ENCODE results near the gene RALGAPA2. TPM values are rescaled to one million over a fixed set of nuclear protein-coding genes. Genes with fewer than 3 reads are reported as not detected.

Gene RALGAPA2
- total RNA-seq, 2 experiments from 2014 or later: 20.2 to 26.4 TPM

DNA sequence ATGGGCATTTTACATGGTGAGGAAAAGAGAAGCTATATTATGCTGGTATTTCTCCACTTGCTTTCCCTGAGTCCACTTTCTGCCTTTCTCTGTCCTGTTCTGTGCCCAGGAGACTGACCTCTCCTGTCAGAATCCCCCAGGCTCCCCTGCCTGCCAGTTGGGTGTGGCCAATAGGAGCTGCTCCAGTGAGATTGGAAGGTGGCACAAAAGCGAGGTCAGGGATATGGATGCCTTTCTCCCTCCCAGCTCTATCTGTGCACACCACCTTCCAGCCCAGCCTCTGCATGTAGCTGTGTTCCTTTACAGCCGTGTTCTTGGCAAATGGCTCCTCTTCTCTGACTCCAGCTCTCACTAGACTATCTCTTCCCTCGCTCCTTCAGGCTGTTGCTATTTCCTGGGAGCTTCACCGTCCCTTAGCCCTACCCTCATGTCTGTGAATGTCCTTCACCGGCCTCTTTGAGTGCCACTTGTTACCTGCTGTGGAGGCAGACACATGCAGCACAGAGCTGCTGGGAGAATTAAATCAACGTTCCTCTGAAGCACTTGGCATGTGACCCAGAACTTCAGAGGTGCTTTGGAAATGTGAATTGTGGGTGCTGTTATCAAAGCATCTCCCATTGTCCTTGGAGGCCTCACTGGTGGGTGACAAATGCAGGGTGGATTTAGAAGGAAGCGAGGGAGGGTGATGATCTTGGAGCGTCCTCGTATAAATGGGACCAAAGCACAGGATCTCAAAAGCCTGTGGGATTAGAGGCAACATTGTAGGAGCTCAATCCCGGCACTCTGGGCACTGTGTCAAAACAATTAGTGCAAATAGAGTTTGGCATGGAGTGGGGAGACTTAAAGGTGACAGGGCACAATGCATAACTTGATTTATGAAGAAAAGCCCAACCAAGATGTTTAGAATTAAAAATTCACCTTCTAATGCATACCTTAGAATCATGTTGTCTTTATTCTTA is 28.9 kb upstream of the RALGAPA2 start:
- CTCF ChIA-PET: no interaction called here
- Mint-ChIP-seq H3K4me1 (no peaks in the 10 kb centered on the region), H3K27me3 (peaks cover 12% of the 10 kb centered on the region), H3K9me3 (ENCODE audit: low read depth) (no peaks in the 10 kb centered on the region), H3K4me3 (no peak overlapping the region), H3K36me3 (ENCODE audit: low read depth) (no peaks in the 10 kb centered on the region), H3K27ac (no peak overlapping the region)
- intact Hi-C loops (cut with DNase I, micrococcal nuclease): no loop called here
- DNase-seq: no peak
- POLR2A ChIA-PET: no interaction called here
- ATAC-seq: no peak

GRCh38 chr20:20740541-20740940 is 28.1 kb upstream of the RALGAPA2 start:
- Mint-ChIP-seq H3K36me3 (ENCODE audit: low read depth) (no peaks in the 10 kb centered on the region), H3K27ac (no peak overlapping the region), H3K27me3 (peaks cover 12% of the 10 kb centered on the region), H3K4me3 (no peak overlapping the region), H3K4me1 (no peaks in the 10 kb centered on the region), H3K9me3 (ENCODE audit: low read depth) (no peaks in the 10 kb centered on the region)
- ATAC-seq: no peak
- POLR2A ChIA-PET: no interaction called here
- intact Hi-C loops (cut with DNase I, micrococcal nuclease): no loop called here
- DNase-seq: no peak
- CTCF ChIA-PET: interaction anchor here (0.6 kb wide), 1 partner anchor 69 kb away, joined by 3 read pairs; no protein-coding TSS in a partner anchor

GRCh38 chr20:20737158-20737557 is 24.7 kb upstream of the RALGAPA2 start:
- POLR2A ChIA-PET: no interaction called here

GRCh38 chr20:20736303-20736702 is 23.9 kb upstream of the RALGAPA2 start:
- H3K27me3 Mint-ChIP-seq: peaks cover 3% of the 10 kb centered on the region
- H3K36me3 Mint-ChIP-seq (ENCODE audit: low read depth): no peaks in the 10 kb centered on the region
- H3K27ac Mint-ChIP-seq: no peak overlapping the region
- ChIA-PET POLR2A (no interaction called here), CTCF (no interaction called here)
- ATAC-seq: no peak
- no peaks in the 10 kb centered on the region for H3K9me3 Mint-ChIP-seq (ENCODE audit: low read depth)
- no peak overlapping the region for H3K4me3 Mint-ChIP-seq
- H3K4me1 Mint-ChIP-seq: peaks cover 18% of the 10 kb centered on the region
- DNase-seq: no peak
- intact Hi-C loops (cut with DNase I, micrococcal nuclease): no loop called here

More at GRCh38 chr20:20737158-20737557, 24.7 kb upstream of the RALGAPA2 start:
- Mint-ChIP-seq H3K4me1 (peaks cover 18% of the 10 kb centered on the region), H3K4me3 (no peak overlapping the region), H3K27ac (no peak overlapping the region), H3K27me3 (peaks cover 3% of the 10 kb centered on the region), H3K9me3 (ENCODE audit: low read depth) (no peaks in the 10 kb centered on the region), H3K36me3 (ENCODE audit: low read depth) (no peaks in the 10 kb centered on the region)
- CTCF ChIA-PET: interaction anchor here (0.7 kb wide), 1 partner anchor 63 kb away, joined by 3 read pairs; no protein-coding TSS in a partner anchor
- DNase-seq (no peak), ATAC-seq (no peak)
- intact Hi-C loops (cut with DNase I, micrococcal nuclease): no loop called here

DNA sequence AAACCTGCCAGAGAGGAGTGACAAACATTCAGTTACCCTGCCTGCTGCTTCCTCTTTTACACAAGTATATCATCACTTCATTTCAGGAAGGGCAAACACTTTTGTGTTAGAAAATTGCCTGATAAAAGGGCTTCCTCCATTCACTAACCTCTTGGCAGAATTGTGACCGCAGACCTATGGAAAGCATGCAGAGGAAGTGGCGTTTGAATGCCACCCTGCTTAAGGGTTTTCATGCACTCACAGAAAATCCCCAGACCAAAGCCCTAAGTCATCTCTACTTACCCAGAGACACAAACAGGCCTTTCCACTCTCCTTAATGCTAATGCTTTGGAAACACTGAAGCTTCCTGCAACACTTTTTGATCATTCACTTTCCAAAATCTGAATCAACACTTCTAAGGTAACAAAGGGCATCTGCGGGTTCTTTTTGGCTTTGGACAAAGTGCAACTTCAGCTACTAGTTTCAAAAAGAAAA is 22.1 kb upstream of the RALGAPA2 start:
- H3K27me3 Mint-ChIP-seq: peaks cover 3% of the 10 kb centered on the region
- ChIA-PET CTCF (no interaction called here), POLR2A (no interaction called here)
- H3K9me3 Mint-ChIP-seq (ENCODE audit: low read depth): no peaks in the 10 kb centered on the region
- peak overlapping the region; percentile 59 for H3K27ac Mint-ChIP-seq
- H3K4me3 Mint-ChIP-seq: no peak overlapping the region
- intact Hi-C loops (cut with DNase I, micrococcal nuclease): no loop called here
- DNase-seq: peak; percentile 58
- peak; percentile 87 for ATAC-seq
- peaks cover 18% of the 10 kb centered on the region for H3K4me1 Mint-ChIP-seq
- no peaks in the 10 kb centered on the region for H3K36me3 Mint-ChIP-seq (ENCODE audit: low read depth)

DNA sequence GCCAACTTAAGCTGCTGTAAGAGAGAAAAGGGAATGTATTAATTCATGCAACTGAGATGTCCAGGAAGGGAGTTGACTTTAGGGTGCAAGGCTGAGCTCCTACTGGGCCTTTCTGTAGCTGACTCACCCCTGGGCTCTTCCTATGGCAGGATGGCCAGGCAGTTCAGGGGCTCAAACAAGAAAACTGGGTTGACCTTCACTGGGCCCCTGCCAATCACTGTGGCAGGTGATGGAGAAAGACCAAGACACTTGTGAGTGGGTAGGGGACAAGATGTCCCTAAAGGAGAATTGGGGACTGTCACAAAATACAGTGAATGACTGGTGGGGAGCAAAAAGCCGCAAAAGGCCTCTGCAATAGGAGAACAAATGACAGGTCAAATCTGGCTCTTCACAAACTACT is 21.5 kb upstream of the RALGAPA2 start:
- ChIA-PET CTCF (no interaction called here), POLR2A (no interaction called here)
- Mint-ChIP-seq H3K27me3 (peaks cover 3% of the 10 kb centered on the region), H3K4me1 (peaks cover 18% of the 10 kb centered on the region), H3K27ac (peak overlapping the region; percentile 59), H3K36me3 (ENCODE audit: low read depth) (no peaks in the 10 kb centered on the region), H3K9me3 (ENCODE audit: low read depth) (no peaks in the 10 kb centered on the region), H3K4me3 (no peak overlapping the region)
- ATAC-seq: no peak
- DNase-seq: no peak
- intact Hi-C loops (cut with DNase I, micrococcal nuclease): no loop called here

DNA sequence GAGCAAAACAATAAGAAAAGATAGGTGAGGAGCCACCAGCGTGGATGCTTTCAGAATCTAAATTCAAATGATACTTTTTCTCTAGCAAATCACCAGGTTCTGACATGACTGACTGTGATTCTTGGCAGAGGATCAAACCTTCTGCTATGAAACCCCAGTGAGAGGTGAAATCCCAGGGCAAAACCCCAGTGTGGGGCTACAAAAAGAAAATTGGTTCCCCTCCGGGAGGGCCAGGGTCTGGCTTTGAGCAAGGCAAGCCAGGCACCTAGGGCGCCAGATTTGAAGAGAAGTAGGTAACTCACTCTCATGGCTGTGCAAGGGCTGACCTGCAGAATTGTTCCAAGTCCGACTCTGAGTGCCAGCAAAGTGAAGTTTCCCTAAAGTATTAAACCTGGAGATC is 20.2 kb upstream of the RALGAPA2 start:
- Mint-ChIP-seq H3K27me3 (peaks cover 3% of the 10 kb centered on the region), H3K9me3 (ENCODE audit: low read depth) (no peaks in the 10 kb centered on the region), H3K4me3 (no peak overlapping the region), H3K4me1 (peaks cover 18% of the 10 kb centered on the region), H3K27ac (no peak overlapping the region), H3K36me3 (ENCODE audit: low read depth) (no peaks in the 10 kb centered on the region)
- ChIA-PET CTCF (no interaction called here), POLR2A (no interaction called here)
- DNase-seq: no peak
- intact Hi-C loops (cut with DNase I, micrococcal nuclease): no loop called here
- no peak for ATAC-seq

GRCh38 chr20:20731945-20732296 is 19.5 kb upstream of the RALGAPA2 start:
- no peak for DNase-seq
- Mint-ChIP-seq H3K27me3 (peaks cover 3% of the 10 kb centered on the region), H3K4me1 (peaks cover 18% of the 10 kb centered on the region), H3K36me3 (ENCODE audit: low read depth) (no peaks in the 10 kb centered on the region), H3K4me3 (no peak overlapping the region), H3K9me3 (ENCODE audit: low read depth) (no peaks in the 10 kb centered on the region), H3K27ac (no peak overlapping the region)
- intact Hi-C loops (cut with DNase I, micrococcal nuclease): no loop called here
- ChIA-PET CTCF (no interaction called here), POLR2A (no interaction called here)
- ATAC-seq: no peak

- intact Hi-C loops (cut with DNase I, micrococcal nuclease): no loop called here
- H3K27ac Mint-ChIP-seq: no peak overlapping the region
- H3K9me3 Mint-ChIP-seq (ENCODE audit: low read depth): no peaks in the 10 kb centered on the region
- ATAC-seq (no peak), DNase-seq (no peak)
- H3K4me3 Mint-ChIP-seq: no peak overlapping the region
- H3K4me1 Mint-ChIP-seq: peaks cover 18% of the 10 kb centered on the region
- ChIA-PET CTCF (no interaction called here), POLR2A (no interaction called here)
- H3K27me3 Mint-ChIP-seq: no peaks in the 10 kb centered on the region
- no peaks in the 10 kb centered on the region for H3K36me3 Mint-ChIP-seq (ENCODE audit: low read depth)
Measured at GRCh38 chr20:20731000-20731944, 18.8 kb upstream of the RALGAPA2 start.

- Mint-ChIP-seq H3K36me3 (ENCODE audit: low read depth) (no peaks in the 10 kb centered on the region), H3K27ac (no peak overlapping the region), H3K4me3 (no peak overlapping the region), H3K27me3 (no peaks in the 10 kb centered on the region), H3K9me3 (ENCODE audit: low read depth) (no peaks in the 10 kb centered on the region), H3K4me1 (peaks cover 15% of the 10 kb centered on the region)
- intact Hi-C loops (cut with DNase I, micrococcal nuclease): no loop called here
- DNase-seq (no peak), ATAC-seq (no peak)
- CTCF ChIA-PET: interaction anchor here (0.6 to 1.1 kb wide), 4 partner anchors 16 to 732 kb away, joined by 3 read pairs; no protein-coding TSS in a partner anchor
- POLR2A ChIA-PET: no interaction called here
Measured at GRCh38 chr20:20729563-20729962, 17.1 kb upstream of the RALGAPA2 start.

GRCh38 chr20:20721489-20721888 is 9.0 kb upstream of the RALGAPA2 start:
- ChIA-PET CTCF (no interaction called here), POLR2A (interaction anchor here (0.6 kb wide), 1 partner anchor 142 kb away, joined by 14 read pairs; no protein-coding TSS in a partner anchor)
- no peaks in the 10 kb centered on the region for H3K27me3 Mint-ChIP-seq
- H3K4me1 Mint-ChIP-seq: no peaks in the 10 kb centered on the region
- ATAC-seq: no peak
- H3K9me3 Mint-ChIP-seq (ENCODE audit: low read depth): no peaks in the 10 kb centered on the region
- H3K36me3 Mint-ChIP-seq (ENCODE audit: low read depth): no peaks in the 10 kb centered on the region
- no peak for DNase-seq
- intact Hi-C loops (cut with DNase I, micrococcal nuclease): no loop called here
- H3K27ac Mint-ChIP-seq: no peak overlapping the region
- no peak overlapping the region for H3K4me3 Mint-ChIP-seq

Data from activated CD4-positive, alpha-beta T cell treated with anti-CD3 and anti-CD28 coated beads for 36 hours (primary cell).